ENCODE data around the gene DHRS3.
A peak's percentile ranks its signal among the peaks of the same experiment; 100 is the strongest.

Gene DHRS3

DNA sequence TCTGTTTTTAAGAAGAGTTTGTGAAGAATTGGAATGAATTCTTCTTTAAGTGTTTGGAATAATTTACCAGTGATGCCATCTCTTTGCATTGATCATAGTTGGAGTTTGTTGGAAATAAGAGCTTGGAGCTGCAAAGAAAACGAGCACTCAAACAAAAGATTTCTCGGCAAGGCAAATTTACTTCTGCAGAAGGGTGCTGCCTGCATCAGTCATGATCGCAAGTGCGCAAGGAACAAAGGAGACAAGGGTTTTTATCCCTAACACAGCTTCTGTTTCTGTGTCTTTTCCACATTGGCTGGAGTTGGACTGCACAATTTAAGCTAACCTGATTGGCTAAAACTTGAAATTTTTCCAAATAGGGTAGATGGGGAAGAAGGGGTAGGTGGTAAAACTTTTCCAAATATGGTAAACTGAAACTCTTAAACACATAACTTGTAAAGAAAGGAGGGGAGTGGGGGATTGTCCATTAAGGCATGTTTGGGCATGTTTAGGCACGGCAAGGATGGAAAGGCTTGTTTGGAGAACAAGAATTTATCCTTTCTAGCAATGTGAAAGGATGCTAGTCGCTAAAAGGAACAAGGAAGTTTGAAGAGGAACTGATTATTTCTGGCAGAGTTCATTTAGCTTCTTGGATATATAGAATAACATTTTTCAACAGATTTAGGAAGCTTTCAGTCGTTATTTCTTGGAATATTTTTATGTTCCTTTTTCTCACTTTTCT is 22.4 kb upstream of the DHRS3 start:
- DNase-seq (ENCODE audit: low read depth in 2 of 2) = no peak

GRCh38 chr1:12637693-12638092 is 19.7 kb upstream of the DHRS3 start:
- DNase-seq (ENCODE audit: low read depth in 2 of 2) = no peak

DNA sequence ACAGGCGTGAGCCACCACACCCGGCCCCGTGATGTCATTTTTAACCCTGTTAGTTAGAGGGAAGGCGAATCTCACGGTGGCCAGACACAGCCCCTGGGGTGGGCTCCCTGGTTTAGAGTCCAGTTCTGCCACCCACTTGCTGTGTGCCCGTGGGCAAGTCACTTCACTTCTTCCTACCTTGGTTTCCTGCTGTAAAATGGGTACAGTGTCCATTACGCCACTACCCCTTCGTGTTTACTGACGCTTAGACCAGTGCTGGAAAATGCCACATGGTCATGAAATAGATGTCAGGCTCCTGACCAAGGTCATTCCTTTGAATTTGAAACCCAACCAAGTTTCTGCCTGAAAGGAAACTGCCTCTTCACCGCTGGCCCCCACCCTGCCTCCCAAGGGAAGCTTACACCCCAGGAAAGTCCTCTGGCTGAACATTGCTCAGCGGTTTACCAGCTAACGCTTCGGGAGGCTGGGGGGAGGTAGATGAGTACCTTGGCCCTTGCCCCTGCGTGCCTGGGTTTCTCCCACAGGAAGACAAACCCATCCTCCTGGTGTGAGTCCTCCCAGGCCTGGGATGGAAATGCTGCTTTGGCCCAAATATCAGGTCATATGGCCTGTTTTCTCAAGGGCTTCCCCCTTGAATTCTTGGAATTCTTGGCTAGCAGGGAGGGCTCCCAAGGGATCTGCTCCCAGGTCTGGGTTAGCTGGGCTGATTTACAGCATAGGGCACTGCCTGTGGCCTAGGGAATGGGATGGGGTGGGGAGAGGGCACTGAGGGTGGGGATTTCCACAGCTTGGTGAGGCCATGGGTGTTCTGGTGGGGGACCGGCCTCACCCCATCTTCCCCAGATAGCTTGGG is 18.3 kb upstream of the DHRS3 start:
- no peak for DNase-seq (ENCODE audit: low read depth in 2 of 2)

- DNase-seq (ENCODE audit: low read depth in 2 of 2) = no peak
Observed at GRCh38 chr1:12634696-12635202, 16.7 kb upstream of the DHRS3 start.

- no peak for DNase-seq (ENCODE audit: low read depth in 2 of 2)
Observed at GRCh38 chr1:12634156-12634555, 16.1 kb upstream of the DHRS3 start.

- DNase-seq (ENCODE audit: low read depth in 2 of 2) = no peak
Observed at GRCh38 chr1:12631571-12631970, 13.6 kb upstream of the DHRS3 start.

DNA sequence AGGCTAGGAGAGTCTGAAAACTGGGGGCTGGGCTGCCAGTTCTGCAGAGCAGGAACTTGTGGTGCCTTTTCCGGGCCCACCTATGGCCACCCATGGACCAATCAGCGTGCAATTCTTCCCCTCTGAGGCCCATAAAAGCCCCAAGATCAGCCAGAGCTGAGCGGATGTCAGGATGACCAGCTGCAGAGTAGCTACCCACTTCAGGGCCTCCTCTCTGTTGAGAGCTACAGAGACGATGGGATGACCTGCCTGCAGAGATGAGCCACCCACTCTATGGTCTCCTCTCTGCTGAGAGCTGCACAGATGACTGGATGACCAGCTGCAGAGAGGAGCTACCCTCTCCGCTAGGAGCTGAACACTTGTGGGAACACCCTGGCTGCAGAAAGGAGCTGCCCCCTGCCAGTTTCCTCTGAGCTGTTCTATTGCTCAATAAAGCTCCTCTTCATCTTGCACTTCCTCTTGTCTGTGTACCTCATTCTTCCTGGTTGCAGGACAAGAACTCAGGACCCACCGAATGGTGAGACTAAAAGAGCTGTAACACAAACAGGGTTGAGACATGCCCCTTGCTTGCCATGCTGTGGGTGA is 13.0 kb upstream of the DHRS3 start:
- DNase-seq (ENCODE audit: low read depth in 2 of 2) = no peak

DNA sequence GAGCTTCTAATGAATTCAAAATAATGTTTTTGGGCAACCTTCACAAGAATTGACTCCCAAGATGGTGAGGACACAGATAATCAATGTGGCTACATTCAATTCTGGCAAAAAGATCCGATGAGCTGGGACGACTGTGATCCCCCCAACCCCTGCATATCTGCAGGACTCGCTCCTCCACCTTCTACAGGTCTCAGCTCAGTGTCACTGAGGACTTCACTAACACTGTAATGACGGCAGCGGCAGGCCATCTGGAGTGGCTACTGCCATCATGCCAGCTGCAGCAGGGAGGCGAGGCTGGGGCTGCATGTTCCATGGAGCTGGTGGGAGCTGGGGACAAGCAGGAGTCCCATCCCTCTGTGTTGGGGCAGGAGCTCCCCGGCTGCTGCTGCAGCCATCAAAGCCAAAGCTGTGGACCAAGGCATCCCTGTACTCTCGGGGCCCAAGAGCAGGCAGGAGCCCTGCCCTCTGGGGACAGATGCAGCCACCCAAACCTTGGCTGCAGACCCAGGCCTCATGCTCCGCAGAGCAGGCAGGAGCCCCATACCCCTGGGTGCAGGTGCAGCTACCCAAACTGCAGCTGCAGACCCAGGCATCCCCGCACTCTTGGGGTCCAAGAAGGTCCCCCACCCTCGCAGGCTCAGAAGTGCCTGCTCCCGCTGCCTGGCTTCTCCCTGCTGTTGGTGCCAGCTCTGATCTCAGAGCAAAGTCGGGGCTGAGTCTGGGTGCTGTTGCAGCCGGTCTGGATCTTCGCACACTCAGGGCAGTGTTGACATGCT is 12.2 kb upstream of the DHRS3 start:
- DNase-seq (ENCODE audit: low read depth in 2 of 2) = no peak

GRCh38 chr1:12629511-12629956 is 11.5 kb upstream of the DHRS3 start:
- no peak for DNase-seq (ENCODE audit: low read depth in 2 of 2)

DNA sequence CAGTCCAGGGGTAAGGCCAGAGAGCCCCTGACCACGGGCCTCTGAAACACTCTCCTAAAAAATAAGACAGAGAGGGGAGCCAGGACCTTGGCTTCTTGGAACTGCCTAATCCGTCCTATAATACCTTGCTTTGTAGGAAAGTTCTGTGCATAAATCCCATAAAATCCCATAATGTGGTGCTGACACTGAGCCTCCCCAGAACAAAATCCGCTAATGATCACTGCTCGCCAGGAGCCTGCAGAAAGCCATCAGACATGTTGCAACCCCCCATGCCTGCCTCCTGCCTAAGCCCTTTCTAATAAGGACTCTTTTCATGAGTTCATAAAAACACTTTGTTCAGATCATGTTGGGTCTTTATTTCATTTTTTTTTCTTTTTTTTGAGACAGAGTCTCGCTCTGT is 9.3 kb upstream of the DHRS3 start:
- no peak for DNase-seq (ENCODE audit: low read depth in 2 of 2)

- no peak for DNase-seq (ENCODE audit: low read depth in 2 of 2)
Observed at GRCh38 chr1:12626888-12627287, 8.9 kb upstream of the DHRS3 start.

GRCh38 chr1:12625276-12625675 is 7.3 kb upstream of the DHRS3 start:
- DNase-seq (ENCODE audit: low read depth in 2 of 2) = no peak

- DNase-seq (ENCODE audit: low read depth in 2 of 2) = no peak
Observed at GRCh38 chr1:12622506-12622905, 4.5 kb upstream of the DHRS3 start.

DNA sequence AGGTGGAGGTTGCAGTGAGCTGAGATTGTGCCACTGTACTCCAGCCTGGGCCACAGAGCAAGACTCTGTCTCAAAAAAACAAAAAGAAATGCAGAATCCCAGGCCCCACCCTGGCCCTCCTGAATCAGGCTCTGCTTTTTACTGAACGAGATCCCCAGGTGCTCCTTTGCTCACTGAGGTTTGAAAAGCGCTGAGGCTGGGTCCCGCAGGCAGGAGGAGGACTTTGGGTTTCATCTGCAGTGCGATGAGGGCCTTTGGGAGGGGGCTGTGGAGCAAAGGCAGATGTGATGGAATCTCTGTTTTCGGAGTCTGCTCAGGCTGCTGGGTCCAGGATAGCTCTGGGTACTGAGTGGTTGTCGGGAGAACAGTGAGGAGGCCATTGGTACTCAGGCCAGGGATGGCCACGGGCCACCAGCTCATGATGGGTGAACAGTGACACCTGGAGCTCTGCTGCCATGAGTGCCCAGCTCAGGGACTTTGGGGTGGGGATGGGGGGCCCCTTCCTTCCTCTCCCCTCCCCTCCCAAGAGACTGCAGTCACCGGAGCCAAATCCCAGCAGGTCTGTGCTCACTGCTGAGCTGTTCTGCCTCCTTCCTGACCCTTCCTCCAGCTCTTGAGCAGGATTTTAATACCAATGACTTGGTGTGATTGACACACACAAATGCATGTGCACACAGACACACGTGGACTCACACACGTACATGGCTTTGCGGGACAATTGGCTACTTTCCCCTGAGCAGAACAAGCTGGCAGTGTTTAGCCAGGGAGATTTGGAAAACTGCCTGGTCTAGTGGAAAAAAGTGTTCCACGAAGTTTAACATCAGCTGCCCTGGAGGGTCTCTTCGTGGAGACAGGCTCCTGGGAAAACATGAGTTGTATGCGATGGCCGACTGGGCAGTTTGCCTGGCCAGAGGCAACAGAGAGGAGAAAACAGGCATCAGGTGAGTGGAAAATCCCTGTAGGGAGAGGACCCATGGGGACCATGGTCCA is 3.6 kb upstream of the DHRS3 start:
- DNase-seq (ENCODE audit: low read depth in 2 of 2) = no peak

GRCh38 chr1:12620931-12621330 is 2.9 kb upstream of the DHRS3 start:
- no peak for DNase-seq (ENCODE audit: low read depth in 2 of 2)

DNA sequence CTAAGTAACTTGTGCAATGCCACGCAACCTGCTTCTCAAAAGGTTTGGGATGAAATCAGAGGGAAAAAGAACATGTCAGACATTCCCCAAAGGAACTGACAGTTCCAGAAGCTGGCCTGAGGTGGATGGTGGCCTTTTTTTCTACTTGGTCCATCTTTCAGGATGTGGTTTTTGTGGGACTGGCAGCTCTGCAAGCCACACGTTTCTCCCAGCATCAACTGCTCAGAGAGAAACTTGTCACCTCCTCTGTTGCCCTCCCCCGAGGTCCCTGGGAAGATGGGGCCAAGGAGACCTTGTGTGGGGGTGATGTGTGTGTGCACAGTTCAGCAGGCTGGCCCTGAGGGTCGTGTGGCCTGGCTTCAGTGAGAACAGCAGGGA is 2.5 kb upstream of the DHRS3 start:
- DNase-seq (ENCODE audit: low read depth in 2 of 2) = no peak

DNA sequence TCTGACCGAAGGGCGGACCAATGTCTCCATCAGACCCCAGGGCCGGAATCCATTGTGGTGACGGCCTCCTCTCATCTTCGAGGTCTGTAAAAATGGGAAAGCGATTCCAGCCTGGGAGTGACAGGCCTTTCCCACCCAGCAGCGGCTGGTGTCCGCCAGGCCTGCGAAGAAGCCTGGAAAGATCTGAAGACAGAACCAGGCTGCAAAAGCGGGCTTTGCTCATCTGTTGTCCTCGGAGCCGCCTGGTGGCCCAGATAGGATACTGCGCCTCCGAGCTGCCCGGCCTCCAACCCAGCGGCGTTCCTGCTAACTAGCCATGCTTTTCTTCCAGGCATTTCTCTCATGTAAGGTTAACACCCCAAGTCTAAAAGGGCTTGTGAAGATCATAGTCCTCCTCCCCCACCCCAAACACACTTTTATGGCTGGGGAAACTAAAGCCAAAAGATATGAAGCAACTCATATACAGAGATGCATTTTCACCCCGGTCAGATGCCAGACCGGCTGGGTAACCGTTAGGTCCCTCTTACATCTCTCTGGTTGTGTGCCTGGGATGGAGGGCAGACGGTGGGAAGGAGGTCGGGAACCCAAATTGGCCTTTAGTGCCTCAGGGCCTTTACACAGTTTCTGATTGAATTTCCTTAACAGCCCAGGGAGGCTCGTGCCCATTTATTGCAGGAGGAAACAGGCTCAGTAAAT is 1.9 kb upstream of the DHRS3 start:
- DNase-seq (ENCODE audit: low read depth in 2 of 2) = peak; percentile 62 to 71

DNA sequence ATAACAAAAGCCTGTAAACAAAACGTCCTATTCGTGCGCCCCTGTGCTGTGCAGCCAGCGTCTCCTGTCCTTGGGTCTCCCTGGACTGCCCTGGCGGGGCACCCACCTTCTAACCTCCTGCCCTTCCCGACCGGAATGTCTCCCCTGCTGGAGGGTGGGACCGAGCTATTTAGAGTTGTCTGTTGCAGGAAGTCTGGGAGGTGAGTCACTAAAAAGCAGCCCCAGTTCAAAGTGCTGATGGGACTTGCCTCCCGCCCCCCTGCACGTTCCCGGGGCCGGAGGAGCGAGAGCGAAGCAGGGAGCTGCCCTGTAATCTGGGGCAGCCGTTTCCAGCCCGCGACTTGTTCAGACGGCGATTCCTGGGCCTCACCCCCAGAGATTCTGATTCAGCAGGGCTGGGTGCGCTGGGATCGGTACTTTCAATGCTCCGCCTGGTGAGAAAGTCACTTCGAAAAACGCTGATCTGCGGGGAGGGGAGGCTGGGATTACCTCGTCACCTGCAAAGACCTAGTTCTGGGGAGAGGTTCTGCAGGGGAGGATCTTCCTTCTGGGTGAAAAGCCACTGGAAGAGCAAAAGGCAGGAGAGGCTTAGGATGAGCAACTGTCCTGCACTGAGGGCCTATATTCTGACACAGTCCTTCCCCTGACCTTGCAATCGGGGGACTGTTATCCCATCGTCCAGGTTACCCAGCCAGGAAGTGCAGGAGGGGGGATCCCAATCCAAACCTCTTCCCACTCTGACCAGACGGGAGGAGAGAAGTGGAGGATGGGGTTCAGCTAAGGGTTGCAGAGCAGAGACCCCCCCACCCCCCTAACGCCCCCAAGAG is 1.2 kb upstream of the DHRS3 start:
- peak; percentile 43 to 49 for DNase-seq (ENCODE audit: low read depth in 2 of 2)

DNA sequence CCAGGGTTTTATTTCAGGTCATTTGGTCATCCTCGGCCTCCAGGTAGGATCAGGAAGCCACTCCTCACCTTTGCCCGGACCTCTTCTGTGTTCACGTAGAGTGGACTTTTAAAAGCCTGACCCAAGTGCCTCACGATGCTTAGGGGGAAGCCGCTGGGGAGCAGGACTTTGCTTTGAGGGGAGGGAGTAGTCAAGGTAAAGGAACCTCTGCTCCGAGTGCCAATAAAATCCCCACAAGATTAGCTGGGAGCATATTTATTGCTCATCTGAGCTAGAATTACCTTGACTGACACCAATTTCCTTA is 603 bp upstream of the DHRS3 start:
- no peak for DNase-seq (ENCODE audit: low read depth in 2 of 2)
